Liver (tissue), 9 donors: ENCODE measurements around the gene PKD2L1. TPM values are rescaled to one million over a fixed set of nuclear protein-coding genes. Genes with fewer than 3 reads are reported as not detected.

Experiments
- DNase-seq: peaks from one replicate; pipeline ENCODE4 v3.0.0-alpha.2; 2017; ENCODE audit warnings: low spot score
- H3K27ac ChIP-seq, 2 donors: one replicate each; pipeline ENCODE4 v1.7.0; 2013; ENCODE audit warnings: inconsistent platforms in 2 of 2, low read length in 2 of 2, control low read depth in 1 of 2, low read depth in 1 of 2, mild to moderate bottlenecking in 1 of 2
- H3K27me3 ChIP-seq, 4 donors: one replicate each; pipeline versions ENCODE4 v1.6.1 to v1.7.0; 2013; ENCODE audit warnings: low read length in 3 of 4, inconsistent platforms in 1 of 4, mild to moderate bottlenecking in 1 of 4, moderate library complexity in 1 of 4; ENCODE audit not compliant: control insufficient read depth in 4 of 4, insufficient read depth in 4 of 4
- H3K36me3 ChIP-seq, 4 donors: one replicate each; pipeline versions ENCODE4 v1.6.1 to v1.7.0; 2013; ENCODE audit warnings: low read length in 3 of 4, mild to moderate bottlenecking in 3 of 4, low read depth in 1 of 4, moderate library complexity in 1 of 4; ENCODE audit not compliant: control insufficient read depth in 4 of 4, insufficient read depth in 3 of 4
- H3K4me1 ChIP-seq, 4 donors: one replicate each; pipeline versions ENCODE4 v1.6.1 to v1.7.0; 2013; ENCODE audit warnings: low read length in 3 of 4, mild to moderate bottlenecking in 3 of 4, moderate library complexity in 1 of 4; ENCODE audit not compliant: control insufficient read depth in 4 of 4, insufficient read depth in 4 of 4
- H3K4me3 ChIP-seq, 3 donors: one replicate each; pipeline versions ENCODE4 v1.6.1 to v1.7.0; 2013; ENCODE audit warnings: low read length in 3 of 3, control low read depth in 1 of 3, low read depth in 1 of 3, mild to moderate bottlenecking in 1 of 3
- H3K9ac ChIP-seq, 2 donors: one replicate each; pipeline ENCODE4 v1.7.0; 2013; ENCODE audit warnings: low read length in 2 of 2, mild to moderate bottlenecking in 2 of 2, moderate library complexity in 2 of 2, control low read depth in 1 of 2, low read depth in 1 of 2
- H3K9me3 ChIP-seq, 4 donors: one replicate each; pipeline versions ENCODE4 v1.6.1 to v1.7.0; 2013; ENCODE audit warnings: low read length in 3 of 4; ENCODE audit not compliant: control insufficient read depth in 4 of 4
- EGR1 ChIP-seq, 2 donors: IDR thresholded peaks; 2 replicates each; pipeline ENCODE4 v1.6.1; 2016 to 2018; ENCODE audit warnings: antibody characterized with exemption in 2 of 2, low read depth in 2 of 2
- FOXA1 ChIP-seq: IDR thresholded peaks from 2 replicates; pipeline ENCODE4 v1.6.1; 2016; ENCODE audit warnings: antibody characterized with exemption
- FOXA2 ChIP-seq: IDR thresholded peaks from 2 replicates; pipeline ENCODE4 v1.6.1; 2016; ENCODE audit warnings: antibody characterized with exemption
- GABPA ChIP-seq, 2 donors: IDR thresholded peaks in 1 of 2; conservative IDR thresholded peaks in 1 of 2; 2 replicates each; pipeline ENCODE4 v1.6.1; 2016; ENCODE audit warnings: antibody characterized with exemption in 2 of 2, mild to moderate bottlenecking in 1 of 2, moderate library complexity in 1 of 2
- HNF4A ChIP-seq, 2 donors: conservative IDR thresholded peaks; 2 replicates each; pipeline ENCODE4 v1.6.1; 2016; ENCODE audit warnings: antibody characterized with exemption in 2 of 2, mild to moderate bottlenecking in 2 of 2
- HNF4G ChIP-seq: IDR thresholded peaks from 2 replicates; pipeline ENCODE4 v1.6.1; 2016; ENCODE audit warnings: antibody characterized with exemption
- JUND ChIP-seq, 2 donors: IDR thresholded peaks; 2 replicates each; pipeline ENCODE4 v1.6.1; 2016; ENCODE audit warnings: antibody characterized with exemption in 2 of 2
- MAX ChIP-seq: IDR thresholded peaks from 2 replicates; pipeline ENCODE4 v1.6.1; 2016; ENCODE audit warnings: antibody characterized with exemption
- NR2F2 ChIP-seq: IDR thresholded peaks from 2 replicates; pipeline ENCODE4 v1.6.1; 2016; ENCODE audit warnings: antibody characterized with exemption
- RAD21 ChIP-seq, 2 donors: IDR thresholded peaks; 2 replicates each; pipeline ENCODE4 v1.6.1; 2016; ENCODE audit warnings: antibody characterized with exemption in 2 of 2, mild to moderate bottlenecking in 2 of 2
- RXRA ChIP-seq, 2 donors: IDR thresholded peaks; 2 replicates each; pipeline ENCODE4 v1.6.1; 2017 to 2018; ENCODE audit warnings: antibody characterized with exemption in 2 of 2, mild to moderate bottlenecking in 1 of 2
- SP1 ChIP-seq: IDR thresholded peaks from 2 replicates; pipeline ENCODE4 v1.6.1; 2018; ENCODE audit warnings: antibody characterized with exemption, mild to moderate bottlenecking
- TAF1 ChIP-seq: conservative IDR thresholded peaks from 2 replicates; pipeline ENCODE4 v1.6.1; 2016; ENCODE audit warnings: antibody characterized with exemption, mild to moderate bottlenecking
- YY1 ChIP-seq: IDR thresholded peaks from 2 replicates; pipeline ENCODE4 v1.6.1; 2016; ENCODE audit warnings: antibody characterized with exemption, mild to moderate bottlenecking
- WGBS: extraction: QIAGEN DNeasy Blood & Tissue Kit; methylation state at CpG from one replicate; pipeline ENCODE4 v1.1.7; 2013; 5-methylcytosine and 5-hydroxymethylcytosine counted together
- polyA plus RNA-seq, 2 donors: library from polyadenylated mRNA; stranded (reverse) in 1 of 2; unstranded in 1 of 2; fragments of 200-250 nt in 1 of 2; fragments of >200 nt in 1 of 2; fragmentation: Nextera tagmentation in 1 of 2; extraction: Ambion mirVana in 1 of 2; gene quantifications; one replicate each; pipeline versions ENCODE4 v1.2.1 to v1.2.3, GENCODE V29; 2013 to 2015
- total RNA-seq, 2 donors: library from RNA; depleted of rRNA; stranded (reverse); fragments of >200 nt; gene quantifications; one replicate each; pipeline ENCODE4 v1.2.3, GENCODE V29; 2014
- TF ChIP-seq, protein P1 (sequence below): IDR thresholded peaks from 2 replicates; pipeline ENCODE4 v1.6.1; 2016; ENCODE audit warnings: antibody characterized with exemption
- TF ChIP-seq, protein P2 (sequence below): fragments of 150-350 bp; IDR thresholded peaks from 2 replicates; pipeline ENCODE4 v1.5.1; 2017; ENCODE audit warnings: improper control_type of control experiment, low read depth, low read length; ENCODE audit not compliant: missing input control
- TF ChIP-seq, protein P3 (sequence below): IDR thresholded peaks from 2 replicates; pipeline ENCODE4 v1.6.1; 2016; ENCODE audit warnings: antibody characterized with exemption
- TF ChIP-seq, protein P4 (sequence below): IDR thresholded peaks from 2 replicates; pipeline ENCODE4 v1.6.1; 2016; ENCODE audit warnings: antibody characterized with exemption, mild to moderate bottlenecking
- donor health status: healthy.
- donor health status: healthy.
- donor health status: healthy.
- donor health status: healthy.
- donor health status: healthy.

PKD2L1 gene
- total and polyA plus RNA-seq, 4 donors, result 0.06 to 0.15 (median 0.11) TPM

- no peaks in the 10 kb centered on the region for H3K9me3 ChIP-seq
- H3K27me3 ChIP-seq, result no peaks in the 10 kb centered on the region
- H3K9ac ChIP-seq, result no peak overlapping the region
- 88% methylated on average over 5 of the region's 5 CpGs for WGBS
- H3K4me3 ChIP-seq, result no peak overlapping the region
- DNase-seq, result no peak
- peaks cover 20 to 65% (median 40%) of the 10 kb centered on the region in 4 donors for H3K4me1 ChIP-seq
- peaks cover 3 to 37% (median 30%) of the 10 kb centered on the region in 4 donors for H3K36me3 ChIP-seq
- TF ChIP-seq GABPA (IDR thresholded peaks at IDR 0.05 in 1 of 2, conservative IDR thresholded peaks at IDR 0.05 in 1 of 2) (no peak), JUND (IDR thresholded peaks at IDR 0.05) (no peak), NR2F2 (no peak), FOXA1 (no peak), RAD21 (IDR thresholded peaks at IDR 0.05) (no peak), SP1 (no peak), RXRA (IDR thresholded peaks at IDR 0.05) (no peak), HNF4G (no peak)
- TF ChIP-seq, protein P1, sequence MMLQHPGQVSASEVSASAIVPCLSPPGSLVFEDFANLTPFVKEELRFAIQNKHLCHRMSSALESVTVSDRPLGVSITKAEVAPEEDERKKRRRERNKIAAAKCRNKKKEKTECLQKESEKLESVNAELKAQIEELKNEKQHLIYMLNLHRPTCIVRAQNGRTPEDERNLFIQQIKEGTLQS, result no peak
- TF ChIP-seq, protein P2, sequence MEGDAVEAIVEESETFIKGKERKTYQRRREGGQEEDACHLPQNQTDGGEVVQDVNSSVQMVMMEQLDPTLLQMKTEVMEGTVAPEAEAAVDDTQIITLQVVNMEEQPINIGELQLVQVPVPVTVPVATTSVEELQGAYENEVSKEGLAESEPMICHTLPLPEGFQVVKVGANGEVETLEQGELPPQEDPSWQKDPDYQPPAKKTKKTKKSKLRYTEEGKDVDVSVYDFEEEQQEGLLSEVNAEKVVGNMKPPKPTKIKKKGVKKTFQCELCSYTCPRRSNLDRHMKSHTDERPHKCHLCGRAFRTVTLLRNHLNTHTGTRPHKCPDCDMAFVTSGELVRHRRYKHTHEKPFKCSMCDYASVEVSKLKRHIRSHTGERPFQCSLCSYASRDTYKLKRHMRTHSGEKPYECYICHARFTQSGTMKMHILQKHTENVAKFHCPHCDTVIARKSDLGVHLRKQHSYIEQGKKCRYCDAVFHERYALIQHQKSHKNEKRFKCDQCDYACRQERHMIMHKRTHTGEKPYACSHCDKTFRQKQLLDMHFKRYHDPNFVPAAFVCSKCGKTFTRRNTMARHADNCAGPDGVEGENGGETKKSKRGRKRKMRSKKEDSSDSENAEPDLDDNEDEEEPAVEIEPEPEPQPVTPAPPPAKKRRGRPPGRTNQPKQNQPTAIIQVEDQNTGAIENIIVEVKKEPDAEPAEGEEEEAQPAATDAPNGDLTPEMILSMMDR, result no peak
- TF ChIP-seq, protein P3, sequence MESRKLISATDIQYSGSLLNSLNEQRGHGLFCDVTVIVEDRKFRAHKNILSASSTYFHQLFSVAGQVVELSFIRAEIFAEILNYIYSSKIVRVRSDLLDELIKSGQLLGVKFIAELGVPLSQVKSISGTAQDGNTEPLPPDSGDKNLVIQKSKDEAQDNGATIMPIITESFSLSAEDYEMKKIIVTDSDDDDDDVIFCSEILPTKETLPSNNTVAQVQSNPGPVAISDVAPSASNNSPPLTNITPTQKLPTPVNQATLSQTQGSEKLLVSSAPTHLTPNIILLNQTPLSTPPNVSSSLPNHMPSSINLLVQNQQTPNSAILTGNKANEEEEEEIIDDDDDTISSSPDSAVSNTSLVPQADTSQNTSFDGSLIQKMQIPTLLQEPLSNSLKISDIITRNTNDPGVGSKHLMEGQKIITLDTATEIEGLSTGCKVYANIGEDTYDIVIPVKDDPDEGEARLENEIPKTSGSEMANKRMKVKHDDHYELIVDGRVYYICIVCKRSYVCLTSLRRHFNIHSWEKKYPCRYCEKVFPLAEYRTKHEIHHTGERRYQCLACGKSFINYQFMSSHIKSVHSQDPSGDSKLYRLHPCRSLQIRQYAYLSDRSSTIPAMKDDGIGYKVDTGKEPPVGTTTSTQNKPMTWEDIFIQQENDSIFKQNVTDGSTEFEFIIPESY, result no peak
- no peak overlapping the region for H3K27ac ChIP-seq
These were observed 21.0 kb upstream of the PKD2L1 start for GRCh38 chr10:100350914-100351485.

GRCh38 chr10:100349672-100350071, 19.6 kb upstream of the PKD2L1 start:
- peaks cover 3 to 26% (median 20%) of the 10 kb centered on the region in 4 donors for H3K36me3 ChIP-seq
- no peaks in the 10 kb centered on the region for H3K9me3 ChIP-seq
- no peaks in the 10 kb centered on the region for H3K27me3 ChIP-seq
- H3K4me1 ChIP-seq, result peaks cover 21 to 66% (median 45%) of the 10 kb centered on the region in 4 donors
- no peak overlapping the region for H3K9ac ChIP-seq
- H3K4me3 ChIP-seq, result peak overlapping the region in 2 of 3 donors; percentile 25 to 74
- DNase-seq, result no peak
- H3K27ac ChIP-seq, result no peak overlapping the region
- no peak for TF ChIP-seq FOXA1
- TF ChIP-seq HNF4G, result no peak
- no peak for TF ChIP-seq GABPA (IDR thresholded peaks at IDR 0.05 in 1 of 2, conservative IDR thresholded peaks at IDR 0.05 in 1 of 2)
- TF ChIP-seq YY1, result no peak
- no peak for TF ChIP-seq SP1
- TF ChIP-seq HNF4A (conservative IDR thresholded peaks at IDR 0.05), result no peak
- TF ChIP-seq, protein P1, result no peak
- TF ChIP-seq, protein P4, sequence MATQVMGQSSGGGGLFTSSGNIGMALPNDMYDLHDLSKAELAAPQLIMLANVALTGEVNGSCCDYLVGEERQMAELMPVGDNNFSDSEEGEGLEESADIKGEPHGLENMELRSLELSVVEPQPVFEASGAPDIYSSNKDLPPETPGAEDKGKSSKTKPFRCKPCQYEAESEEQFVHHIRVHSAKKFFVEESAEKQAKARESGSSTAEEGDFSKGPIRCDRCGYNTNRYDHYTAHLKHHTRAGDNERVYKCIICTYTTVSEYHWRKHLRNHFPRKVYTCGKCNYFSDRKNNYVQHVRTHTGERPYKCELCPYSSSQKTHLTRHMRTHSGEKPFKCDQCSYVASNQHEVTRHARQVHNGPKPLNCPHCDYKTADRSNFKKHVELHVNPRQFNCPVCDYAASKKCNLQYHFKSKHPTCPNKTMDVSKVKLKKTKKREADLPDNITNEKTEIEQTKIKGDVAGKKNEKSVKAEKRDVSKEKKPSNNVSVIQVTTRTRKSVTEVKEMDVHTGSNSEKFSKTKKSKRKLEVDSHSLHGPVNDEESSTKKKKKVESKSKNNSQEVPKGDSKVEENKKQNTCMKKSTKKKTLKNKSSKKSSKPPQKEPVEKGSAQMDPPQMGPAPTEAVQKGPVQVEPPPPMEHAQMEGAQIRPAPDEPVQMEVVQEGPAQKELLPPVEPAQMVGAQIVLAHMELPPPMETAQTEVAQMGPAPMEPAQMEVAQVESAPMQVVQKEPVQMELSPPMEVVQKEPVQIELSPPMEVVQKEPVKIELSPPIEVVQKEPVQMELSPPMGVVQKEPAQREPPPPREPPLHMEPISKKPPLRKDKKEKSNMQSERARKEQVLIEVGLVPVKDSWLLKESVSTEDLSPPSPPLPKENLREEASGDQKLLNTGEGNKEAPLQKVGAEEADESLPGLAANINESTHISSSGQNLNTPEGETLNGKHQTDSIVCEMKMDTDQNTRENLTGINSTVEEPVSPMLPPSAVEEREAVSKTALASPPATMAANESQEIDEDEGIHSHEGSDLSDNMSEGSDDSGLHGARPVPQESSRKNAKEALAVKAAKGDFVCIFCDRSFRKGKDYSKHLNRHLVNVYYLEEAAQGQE, result no peak
- no peak for TF ChIP-seq EGR1 (IDR thresholded peaks at IDR 0.05; ENCODE audit: low read depth in 2 of 2)
- TF ChIP-seq NR2F2, result no peak
- TF ChIP-seq, protein P3, result no peak
- no peak for TF ChIP-seq TAF1
- TF ChIP-seq FOXA2, result no peak
- no peak for TF ChIP-seq JUND (IDR thresholded peaks at IDR 0.05)
- TF ChIP-seq, protein P2, result no peak
- TF ChIP-seq RAD21 (IDR thresholded peaks at IDR 0.05), result no peak
- no peak for TF ChIP-seq RXRA (IDR thresholded peaks at IDR 0.05)
- no peak for TF ChIP-seq MAX
- WGBS, result 75% methylated on average over 3 of the region's 3 CpGs
